HCT116 (cell line): ENCODE results near the gene PMM1. TPM values are rescaled to one million over a fixed set of nuclear protein-coding genes. Genes with fewer than 3 reads are reported as not detected.

Experiments used
- ATAC-seq: fragments of 200-7000 bp; cut with Tn5 transposase; 2 replicates; pipeline ENCODE4 v1.9.1; 2020; ENCODE audit warnings: mild to moderate bottlenecking, moderate library complexity
- BruUV-seq: library from RNA; stranded (reverse); fragments of 400-500 nt; replicated peaks from 2 replicates; lab custom pipeline; 2021; lab: Mats Ljungman, UMichigan
- CTCF ChIA-PET: fragments of 300-600 bp; sonication (Branson Sonifier 250); formaldehyde crosslinking; loops from one replicate; lab custom pipeline; 2021; ENCODE audit warnings: antibody characterized with exemption; lab: Charles Lee
- POLR2A ChIA-PET: fragments of 300-600, 350-600 bp; sonication (Branson Sonifier 250); formaldehyde crosslinking; loops from one replicate; lab custom pipeline; 2021; ENCODE audit warnings: antibody characterized with exemption; lab: Charles Lee
- RAD21 ChIA-PET, 2 experiments: fragments of 300-600 bp; sonication (Branson Sonifier 250); formaldehyde crosslinking; loops; one replicate each; lab custom pipeline; 2023; ENCODE audit warnings: low total read pairs in 2 of 2; ENCODE audit not compliant: uncharacterized antibody in 2 of 2, unreplicated experiment in 2 of 2, low non-redundant PET in 1 of 2; lab: Charles Lee
- DNase-seq: peaks from one replicate; pipeline ENCODE4 v3.0.0-alpha.2; 2010; ENCODE audit warnings: low read depth, low spot score
- H2AFZ ChIP-seq: fragments of 200-600 bp; shearing (Covaris generic), sonication (generic); 2 replicates; pipeline ENCODE4 v1.6.1; 2017; ENCODE audit warnings: low read depth, mixed run types, mixed read lengths, antibody characterized with exemption, low read length; ENCODE audit not compliant: poor library complexity, severe bottlenecking
- H3K27ac ChIP-seq: 2 replicates; pipeline ENCODE4 v1.5.1; 2012; ENCODE audit warnings: low read depth, low read length
- H3K27me3 ChIP-seq: fragments of 200-600 bp; sonication (generic); 2 replicates; pipeline ENCODE4 v1.6.1; 2016; ENCODE audit warnings: mixed run types, low read length, mixed read lengths; ENCODE audit not compliant: insufficient read depth
- H3K36me3 ChIP-seq, 2 experiments: fragments of 200-500 bp in 1 of 2; fragments of 200-600 bp in 1 of 2; sonication (Bioruptor generic) in 1 of 2; sonication (generic) in 1 of 2; 2 replicates each; pipeline versions ENCODE4 v1.5.1 to v1.6.1; 2014 to 2016; ENCODE audit warnings: low read length in 2 of 2, inconsistent platforms in 1 of 2, mixed read lengths in 1 of 2, mixed run types in 1 of 2; ENCODE audit not compliant: insufficient read depth in 2 of 2, control insufficient read depth in 1 of 2
- H3K4me1 ChIP-seq, 2 experiments: fragments of 200-600 bp in 1 of 2; sonication (generic) in 1 of 2; 2 replicates each; pipeline versions ENCODE4 v1.5.1 to v1.6.1; 2012 to 2017; ENCODE audit warnings: low read length in 2 of 2, inconsistent platforms in 1 of 2, mild to moderate bottlenecking in 1 of 2, mixed read lengths in 1 of 2, mixed run types in 1 of 2, moderate library complexity in 1 of 2; ENCODE audit not compliant: insufficient read depth in 2 of 2, control insufficient read depth in 1 of 2
- H3K4me2 ChIP-seq: fragments of 200-600 bp; sonication (generic); 2 replicates; pipeline ENCODE4 v1.6.1; 2017; ENCODE audit warnings: mixed run types, low read length, mixed read lengths
- H3K4me3 ChIP-seq, 2 experiments: fragments of 200-600 bp in 1 of 2; sonication (generic) in 1 of 2; replicated peaks in 1 of 2; 2 replicates each; pipeline ENCODE4 v1.5.1; 2011 to 2016; ENCODE audit warnings: low read length in 2 of 2, control low read depth in 1 of 2, low read depth in 1 of 2, mild to moderate bottlenecking in 1 of 2, mixed read lengths in 1 of 2, mixed run types in 1 of 2
- H3K79me2 ChIP-seq: fragments of 200-600 bp; sonication (generic); 2 replicates; pipeline ENCODE4 v1.6.1; 2017; ENCODE audit warnings: mild to moderate bottlenecking, mixed run types, low read length, moderate library complexity, mixed read lengths; ENCODE audit not compliant: insufficient read depth
- H3K9ac ChIP-seq: fragments of 200-600 bp; sonication (generic); 2 replicates; pipeline ENCODE4 v1.6.1; 2016; ENCODE audit warnings: low read length, mixed read lengths
- H3K9me2 ChIP-seq: fragments of 200-600 bp; sonication (generic), shearing (Covaris generic); 2 replicates; pipeline ENCODE4 v1.6.1; 2017; ENCODE audit warnings: mixed run types, mild to moderate bottlenecking, moderate library complexity; ENCODE audit not compliant: insufficient read depth
- H3K9me3 ChIP-seq, 2 experiments: fragments of 200-500 bp in 1 of 2; fragments of 200-600 bp in 1 of 2; sonication (Bioruptor generic) in 1 of 2; sonication (generic) in 1 of 2; 2 replicates each; pipeline ENCODE4 v1.6.1; 2014 to 2017; ENCODE audit warnings: low read length in 2 of 2, mixed read lengths in 2 of 2, inconsistent platforms in 1 of 2, low read depth in 1 of 2, mild to moderate bottlenecking in 1 of 2, mixed run types in 1 of 2, moderate library complexity in 1 of 2; ENCODE audit not compliant: control insufficient read depth in 1 of 2, insufficient read depth in 1 of 2
- H4K20me1 ChIP-seq: fragments of 200-600 bp; sonication (generic), shearing (Covaris generic); 2 replicates; pipeline ENCODE4 v1.6.1; 2017; ENCODE audit warnings: mixed run types, mild to moderate bottlenecking, moderate library complexity; ENCODE audit not compliant: insufficient read depth
- CBX3 ChIP-seq: IDR thresholded peaks from 2 replicates; pipeline ENCODE4 v1.6.1; 2012; ENCODE audit warnings: low read depth
- CEBPB ChIP-seq: IDR thresholded peaks from 2 replicates; pipeline ENCODE4 v1.6.1; 2012; ENCODE audit warnings: low read depth
- EGR1 ChIP-seq: IDR thresholded peaks from 2 replicates; pipeline ENCODE4 v1.6.1; 2012; ENCODE audit warnings: low read depth
- EZH2 ChIP-seq: fragments of 200-600 bp; sonication (generic); IDR thresholded peaks from 2 replicates; pipeline ENCODE4 v1.6.1; 2017; ENCODE audit warnings: antibody characterized with exemption, mixed run types
- EZH2phosphoT487 ChIP-seq: fragments of 200-600 bp; IDR thresholded peaks from 2 replicates; pipeline ENCODE4 v1.6.1; 2018; ENCODE audit warnings: antibody characterized with exemption, borderline replicate concordance
- FOSL1 ChIP-seq: IDR thresholded peaks from 2 replicates; pipeline ENCODE4 v1.6.1; 2012; ENCODE audit warnings: low read depth
- JUND ChIP-seq: IDR thresholded peaks from 2 replicates; pipeline ENCODE4 v1.6.1; 2012
- MAX ChIP-seq: IDR thresholded peaks from 2 replicates; pipeline ENCODE4 v1.6.1; 2012
- POLR2A ChIP-seq: IDR thresholded peaks from 2 replicates; pipeline ENCODE4 v1.7.0; 2011; ENCODE audit warnings: borderline replicate concordance; ENCODE audit not compliant: insufficient read depth, insufficient read length; ENCODE audit errors: extremely low read depth
- POLR2AphosphoS5 ChIP-seq: IDR thresholded peaks from 2 replicates; pipeline ENCODE4 v1.6.1; 2011; ENCODE audit warnings: mild to moderate bottlenecking, low read depth, low read length, moderate library complexity
- RAD21 ChIP-seq: IDR thresholded peaks from 2 replicates; pipeline ENCODE4 v1.6.1; 2012; ENCODE audit warnings: low read depth, mild to moderate bottlenecking
- REST ChIP-seq: IDR thresholded peaks from 2 replicates; pipeline ENCODE4 v1.6.1; 2012; ENCODE audit warnings: low read depth
- SIN3A ChIP-seq: IDR thresholded peaks from 2 replicates; pipeline ENCODE4 v1.6.1; 2012; ENCODE audit warnings: low read depth
- SRF ChIP-seq: IDR thresholded peaks from 2 replicates; pipeline ENCODE4 v1.6.1; 2012; ENCODE audit warnings: low read depth
- TCF7L2 ChIP-seq: IDR thresholded peaks from 2 replicates; pipeline ENCODE4 v1.7.0; 2011; ENCODE audit warnings: borderline replicate concordance, inconsistent platforms; ENCODE audit not compliant: insufficient read depth, insufficient read length; ENCODE audit errors: extremely low read depth
- YY1 ChIP-seq: IDR thresholded peaks from 2 replicates; pipeline ENCODE4 v1.6.1; 2011; ENCODE audit warnings: low read length, low read depth, moderate library complexity, mild to moderate bottlenecking; ENCODE audit not compliant: insufficient replicate concordance; ENCODE audit errors: extremely low read depth
- ZFX ChIP-seq: fragments of 450-650 bp; IDR thresholded peaks from 2 replicates; pipeline ENCODE4 v1.6.1; 2017
- ZNF274 ChIP-seq: fragments of 200-500 bp; sonication (Bioruptor generic); IDR thresholded peaks from 2 replicates; pipeline ENCODE4 v1.6.1; 2014; ENCODE audit warnings: mild to moderate bottlenecking, low read depth, low read length, inconsistent platforms
- intact Hi-C: fragments of 100-400 bp; cut with micrococcal nuclease; formaldehyde crosslinking; loops from 2 replicates; pipeline ENCODE4 v1.10.0; 2022
- total RNA-seq: library from RNA; stranded (reverse); gene quantifications from one replicate; pipeline ENCODE4 v1.2.1, GENCODE V29; 2021; ENCODE audit not compliant: unreplicated experiment
- TF ChIP-seq, protein P1 (sequence below): IDR thresholded peaks from 2 replicates; pipeline ENCODE4 v1.6.1; 2011; ENCODE audit warnings: mild to moderate bottlenecking, low read length, moderate library complexity; ENCODE audit not compliant: insufficient replicate concordance; ENCODE audit errors: extremely low read depth
- TF ChIP-seq, protein P2 (sequence below): IDR thresholded peaks from 2 replicates; pipeline ENCODE4 v1.6.1; 2012

Gene PMM1
- total RNA-seq, 1 experiment from 2014 or later = 31.7 TPM

DNA sequence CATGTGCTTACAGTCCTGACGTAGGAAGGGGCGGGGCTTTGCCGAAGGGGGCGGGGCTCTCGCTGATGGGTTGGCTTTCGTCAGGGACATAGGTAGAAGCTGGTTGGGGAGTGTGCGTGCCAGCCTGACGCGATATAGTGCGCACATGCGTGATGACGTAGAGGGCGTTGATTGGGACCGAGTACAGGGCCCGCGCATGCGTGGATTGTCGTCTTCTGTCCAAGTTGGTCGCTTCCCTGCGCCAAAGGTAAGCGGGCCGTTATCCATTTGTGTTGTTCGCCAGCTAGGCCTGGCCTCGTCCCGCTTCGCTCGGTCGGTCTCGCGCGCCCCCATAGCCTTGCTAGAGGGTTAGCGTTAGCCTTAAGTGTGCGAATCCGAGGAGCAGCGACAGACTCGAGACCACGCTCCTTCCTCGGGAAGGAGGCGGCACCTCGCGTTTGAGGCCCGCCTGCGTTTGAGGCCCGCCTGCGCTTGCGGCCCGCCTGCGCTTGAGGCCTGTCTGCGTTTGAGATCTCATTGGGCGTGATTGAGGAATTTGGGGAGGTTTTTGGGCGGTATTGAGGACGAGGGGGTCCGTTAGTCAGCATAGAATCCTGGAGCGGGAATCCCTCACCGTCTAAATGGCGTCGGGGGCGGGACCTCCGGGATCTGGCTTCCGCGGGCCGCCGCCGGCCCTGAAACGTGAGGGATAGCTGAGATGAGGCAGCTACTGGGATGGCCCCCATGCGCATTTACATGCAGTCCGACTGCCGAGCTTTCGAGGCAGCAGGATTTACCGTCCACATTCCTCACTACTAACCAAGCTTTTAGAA lies 31.7 kb upstream of the PMM1 start, which contains the start of gene XRCC6:
TSS of gene XRCC6 (plus strand) at position 197 of the 812 bp plus-strand sequence. CDS start 710 bp downstream, outside the sequence.
- H3K4me1 ChIP-seq = peaks cover 11 to 16% of the 10 kb centered on the region in 2 experiments
- intact Hi-C loops = no loop called here
- DNase-seq (peak; percentile 100), ATAC-seq (peak; percentile 94)
- no TSS peak for BruUV-seq
- peak within 1 kb of the TSS; percentile 95 for H3K27ac ChIP-seq
- CTCF ChIA-PET = interaction anchor here (0.9 to 1.9 kb wide), 2 partner anchors 46 to 76 kb away, joined by 3 to 8 read pairs; no protein-coding TSS in a partner anchor
- no peaks in the 10 kb centered on the region for H4K20me1 ChIP-seq
- peaks cover 22 to 24% of the 10 kb centered on the region in 2 experiments for H3K36me3 ChIP-seq
- RAD21 ChIA-PET = no interaction called here
- H3K9me2 ChIP-seq = no peaks in the 10 kb centered on the region
- no peaks in the 10 kb centered on the region for H3K9me3 ChIP-seq
- no peaks in the 10 kb centered on the region for H3K27me3 ChIP-seq
- no peak within 1 kb of the TSS for H2AFZ ChIP-seq
- POLR2A ChIA-PET = interaction anchor here (0.7 to 1.9 kb wide), 9 partner anchors 9 to 240 kb away, joined by 3 to 13 read pairs (median 5); partner anchors contain the start of genes PMM1 and TEF
- H3K4me3 ChIP-seq = peak within 1 kb of the TSS; percentile 70 to 100
- peaks cover 93% of the 10 kb centered on the region for H3K79me2 ChIP-seq
- H3K4me2 ChIP-seq = peak within 1 kb of the TSS; percentile 94
- peak within 1 kb of the TSS; percentile 100 for H3K9ac ChIP-seq
- TF ChIP-seq, protein P1, sequence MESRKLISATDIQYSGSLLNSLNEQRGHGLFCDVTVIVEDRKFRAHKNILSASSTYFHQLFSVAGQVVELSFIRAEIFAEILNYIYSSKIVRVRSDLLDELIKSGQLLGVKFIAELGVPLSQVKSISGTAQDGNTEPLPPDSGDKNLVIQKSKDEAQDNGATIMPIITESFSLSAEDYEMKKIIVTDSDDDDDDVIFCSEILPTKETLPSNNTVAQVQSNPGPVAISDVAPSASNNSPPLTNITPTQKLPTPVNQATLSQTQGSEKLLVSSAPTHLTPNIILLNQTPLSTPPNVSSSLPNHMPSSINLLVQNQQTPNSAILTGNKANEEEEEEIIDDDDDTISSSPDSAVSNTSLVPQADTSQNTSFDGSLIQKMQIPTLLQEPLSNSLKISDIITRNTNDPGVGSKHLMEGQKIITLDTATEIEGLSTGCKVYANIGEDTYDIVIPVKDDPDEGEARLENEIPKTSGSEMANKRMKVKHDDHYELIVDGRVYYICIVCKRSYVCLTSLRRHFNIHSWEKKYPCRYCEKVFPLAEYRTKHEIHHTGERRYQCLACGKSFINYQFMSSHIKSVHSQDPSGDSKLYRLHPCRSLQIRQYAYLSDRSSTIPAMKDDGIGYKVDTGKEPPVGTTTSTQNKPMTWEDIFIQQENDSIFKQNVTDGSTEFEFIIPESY = no peak
- TF ChIP-seq EZH2phosphoT487 = no peak
- no peak for TF ChIP-seq ZNF274
- peak; percentile 55 for TF ChIP-seq SIN3A
- no peak for TF ChIP-seq SRF
- TF ChIP-seq, protein P2, sequence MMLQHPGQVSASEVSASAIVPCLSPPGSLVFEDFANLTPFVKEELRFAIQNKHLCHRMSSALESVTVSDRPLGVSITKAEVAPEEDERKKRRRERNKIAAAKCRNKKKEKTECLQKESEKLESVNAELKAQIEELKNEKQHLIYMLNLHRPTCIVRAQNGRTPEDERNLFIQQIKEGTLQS = no peak
- peak; percentile 93; the same call in 1 of the 2 replicates for TF ChIP-seq ZFX
- TF ChIP-seq FOSL1 = no peak
- no peak for TF ChIP-seq EGR1
- TF ChIP-seq YY1 = peak; percentile 67
- no peak for TF ChIP-seq CBX3
- peak; percentile 71 for TF ChIP-seq POLR2A
- TF ChIP-seq TCF7L2 = no peak
- TF ChIP-seq POLR2AphosphoS5 = peak; percentile 88
- TF ChIP-seq JUND = no peak
- no peak for TF ChIP-seq REST
- TF ChIP-seq RAD21 = no peak
- TF ChIP-seq MAX = peak; percentile 76
- no peak for TF ChIP-seq CEBPB
- no peak for TF ChIP-seq EZH2
